ENCODE measurements around the gene PVALB. TPM values are rescaled to one million over a fixed set of nuclear protein-coding genes. Genes with fewer than 3 reads are reported as not detected.

The PVALB gene
- total RNA-seq, result not detected

DNA sequence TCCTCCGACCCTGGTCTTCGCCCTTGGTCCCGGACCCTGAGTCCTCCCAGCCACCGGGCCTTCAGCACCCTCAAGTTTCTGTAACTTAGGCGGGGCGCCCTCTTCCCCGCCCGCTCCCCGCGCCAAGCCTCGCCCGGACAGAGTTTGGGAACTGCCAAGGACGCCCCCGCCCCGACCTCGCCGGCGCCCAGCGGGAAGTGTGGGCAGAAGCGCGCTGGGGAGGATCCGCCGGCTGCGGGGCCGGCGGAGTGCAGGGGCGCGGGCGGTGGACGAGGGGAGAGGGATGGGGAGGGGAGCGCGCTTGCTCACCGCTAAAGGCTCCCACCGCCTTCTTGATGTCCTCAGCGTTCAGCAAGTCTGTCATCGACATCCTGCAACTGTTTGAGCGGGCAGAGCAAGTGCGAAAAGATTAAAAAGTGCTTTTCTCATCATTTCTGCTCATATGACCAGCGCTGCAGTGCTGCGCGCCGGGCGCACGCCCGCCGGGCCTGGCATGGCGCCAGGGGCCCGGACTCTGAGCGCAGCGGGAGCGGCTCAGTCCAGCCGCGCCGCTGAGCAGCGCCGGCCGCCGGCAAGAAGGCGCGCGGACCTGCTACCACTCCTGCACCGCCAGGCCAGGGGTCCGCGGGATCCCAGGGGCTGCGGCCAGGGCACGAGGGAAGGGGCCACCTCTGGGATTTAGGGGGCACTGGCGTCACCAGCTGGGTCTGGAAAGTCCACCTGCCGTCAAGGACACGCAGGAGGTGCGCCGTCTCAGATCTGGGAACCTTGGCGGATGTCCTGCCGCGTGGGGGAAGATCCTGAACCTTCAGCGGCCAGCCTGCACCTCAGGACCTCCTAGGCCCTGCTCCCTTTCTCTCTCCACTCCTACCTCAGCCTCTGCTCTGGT, at the start of gene PVALB:
TSS of gene PVALB (minus strand) at position 400 of the 889 bp plus-strand sequence. CDS start at position 370, 30 bp downstream.
- no peak within 1 kb of the TSS for H3K4me3 Mint-ChIP-seq
- no peak within 1 kb of the TSS for H3K27ac Mint-ChIP-seq
- peak; percentile 5 for DNase-seq
- no peaks in the 10 kb centered on the region for H3K36me3 Mint-ChIP-seq
- peaks cover 7% of the 10 kb centered on the region for H3K4me1 Mint-ChIP-seq
- H3K9me3 Mint-ChIP-seq, result no peaks in the 10 kb centered on the region
- H3K27me3 Mint-ChIP-seq, result peaks cover 68% of the 10 kb centered on the region

GRCh38 chr22:36865346-36865745, 48.5 kb upstream of the PVALB start:
- Mint-ChIP-seq H3K36me3 (no peaks in the 10 kb centered on the region), H3K4me1 (peaks cover 13% of the 10 kb centered on the region), H3K27ac (no peak overlapping the region), H3K27me3 (peaks cover 3% of the 10 kb centered on the region), H3K4me3 (no peak overlapping the region), H3K9me3 (no peaks in the 10 kb centered on the region)
- no peak for DNase-seq

- H3K36me3 Mint-ChIP-seq, result no peaks in the 10 kb centered on the region
- H3K9me3 Mint-ChIP-seq, result no peaks in the 10 kb centered on the region
- no peak overlapping the region for H3K27ac Mint-ChIP-seq
- peaks cover 16% of the 10 kb centered on the region for H3K4me1 Mint-ChIP-seq
- H3K4me3 Mint-ChIP-seq, result no peak overlapping the region
- peaks cover 3% of the 10 kb centered on the region for H3K27me3 Mint-ChIP-seq
- DNase-seq, result no peak
Measured at GRCh38 chr22:36864454-36865215, 47.8 kb upstream of the PVALB start.

DNA sequence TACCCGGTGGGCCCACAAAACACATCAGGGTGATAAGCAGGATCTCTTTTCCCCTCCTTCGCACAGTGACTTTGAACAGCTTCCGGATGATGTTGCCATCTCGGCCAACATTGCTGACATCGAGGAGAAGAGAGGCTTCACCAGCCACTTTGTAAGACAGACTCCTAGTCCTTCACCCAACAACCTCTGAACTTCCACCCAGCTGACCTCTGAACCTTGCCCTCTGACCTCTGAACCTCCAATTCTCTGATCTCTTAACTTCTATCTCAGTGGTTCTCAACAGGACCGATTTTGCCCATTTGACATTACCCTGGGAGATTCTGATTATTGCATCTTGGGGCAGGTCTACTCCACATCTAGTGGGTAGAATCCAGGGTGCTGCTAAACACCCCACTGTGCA, 47.1 kb upstream of the PVALB start:
- no peak overlapping the region for H3K27ac Mint-ChIP-seq
- no peaks in the 10 kb centered on the region for H3K9me3 Mint-ChIP-seq
- DNase-seq, result no peak
- no peaks in the 10 kb centered on the region for H3K36me3 Mint-ChIP-seq
- no peak overlapping the region for H3K4me3 Mint-ChIP-seq
- peaks cover 16% of the 10 kb centered on the region for H3K4me1 Mint-ChIP-seq
- peaks cover 3% of the 10 kb centered on the region for H3K27me3 Mint-ChIP-seq

- Mint-ChIP-seq H3K9me3 (no peaks in the 10 kb centered on the region), H3K36me3 (no peaks in the 10 kb centered on the region), H3K4me3 (no peak overlapping the region), H3K27ac (no peak overlapping the region), H3K27me3 (peaks cover 3% of the 10 kb centered on the region), H3K4me1 (peaks cover 16% of the 10 kb centered on the region)
- DNase-seq, result no peak
Measured at GRCh38 chr22:36863281-36863680, 46.4 kb upstream of the PVALB start.

- peak overlapping the region; percentile 9 for H3K27ac Mint-ChIP-seq
- H3K9me3 Mint-ChIP-seq, result no peaks in the 10 kb centered on the region
- no peak overlapping the region for H3K4me3 Mint-ChIP-seq
- no peaks in the 10 kb centered on the region for H3K27me3 Mint-ChIP-seq
- no peaks in the 10 kb centered on the region for H3K36me3 Mint-ChIP-seq
- H3K4me1 Mint-ChIP-seq, result peaks cover 16% of the 10 kb centered on the region
- no peak for DNase-seq
Measured at GRCh38 chr22:36862251-36863242, 45.7 kb upstream of the PVALB start.

DNA sequence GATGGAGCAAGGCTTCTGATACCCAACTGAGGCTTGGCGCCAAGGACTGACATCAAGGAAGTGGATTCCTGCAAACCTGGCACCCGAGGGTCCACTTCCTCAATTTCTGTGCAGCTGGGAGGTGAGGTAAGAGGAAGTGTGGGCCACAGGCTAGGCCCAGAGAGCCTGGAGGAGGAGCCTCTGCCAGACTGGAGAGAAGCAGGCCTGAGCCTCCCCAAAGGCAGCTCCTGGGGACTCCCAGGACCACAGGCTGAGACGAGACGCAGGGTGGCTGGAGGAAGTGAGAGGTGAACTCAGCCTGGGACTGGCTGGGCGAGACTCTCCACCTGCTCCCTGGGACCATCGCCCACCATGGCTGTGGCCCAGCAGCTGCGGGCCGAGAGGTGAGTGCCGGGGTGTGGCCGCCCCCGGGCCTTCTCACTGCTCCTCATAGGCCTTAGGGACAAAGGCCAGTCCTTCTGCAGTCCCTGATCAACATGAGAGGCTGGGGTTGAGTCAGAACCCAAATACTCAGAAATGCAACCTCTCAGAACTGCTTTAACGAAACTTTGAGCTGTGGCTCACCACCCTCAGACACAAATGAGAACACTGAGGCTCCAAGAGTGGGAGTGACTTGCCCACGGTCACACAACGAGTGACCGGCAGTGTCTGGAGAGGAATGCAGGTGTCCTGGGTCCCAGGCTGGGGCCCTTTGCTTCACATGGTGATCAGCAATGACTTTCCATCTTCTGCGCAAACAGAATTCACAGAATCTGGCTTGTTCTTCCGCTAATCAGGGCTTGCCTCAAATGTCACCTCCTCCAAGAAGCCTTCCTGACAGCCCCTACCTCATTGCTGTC, 44.2 kb upstream of the PVALB start, which contains the start of gene NCF4:
TSS of gene NCF4 (plus strand) at position 186 of the 839 bp plus-strand sequence. CDS start at position 352, 166 bp downstream.
- H3K27ac Mint-ChIP-seq, result peak within 1 kb of the TSS; percentile 91
- H3K9me3 Mint-ChIP-seq, result no peaks in the 10 kb centered on the region
- peak; percentile 54 for DNase-seq
- H3K36me3 Mint-ChIP-seq, result no peaks in the 10 kb centered on the region
- peaks cover 7% of the 10 kb centered on the region for H3K27me3 Mint-ChIP-seq
- peaks cover 20% of the 10 kb centered on the region for H3K4me1 Mint-ChIP-seq
- peak within 1 kb of the TSS; percentile 36 for H3K4me3 Mint-ChIP-seq

DNA sequence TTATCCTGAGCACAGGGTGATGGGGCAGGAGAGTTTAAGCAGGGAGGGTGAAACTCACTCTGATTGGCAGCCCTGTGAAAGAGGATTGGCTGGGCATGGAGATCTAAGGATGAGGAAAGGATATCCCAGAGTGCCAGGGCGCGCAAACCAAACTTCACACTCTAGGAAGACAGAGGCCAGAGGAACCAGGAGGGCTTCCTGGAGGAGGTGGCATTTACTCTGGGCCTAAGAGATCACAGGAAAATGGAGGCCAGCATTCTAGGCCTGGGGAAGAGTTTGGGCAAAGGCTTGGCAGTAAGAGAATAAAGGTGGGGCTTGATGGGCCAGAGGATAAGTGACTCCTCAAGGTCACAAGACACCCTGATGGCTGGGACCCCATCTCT, 43.6 kb upstream of the PVALB start:
- Mint-ChIP-seq H3K27me3 (peaks cover 7% of the 10 kb centered on the region), H3K4me1 (peaks cover 20% of the 10 kb centered on the region), H3K27ac (peak overlapping the region; percentile 91), H3K4me3 (peak overlapping the region; percentile 36), H3K36me3 (no peaks in the 10 kb centered on the region), H3K9me3 (no peaks in the 10 kb centered on the region)
- DNase-seq, result no peak

GRCh38 chr22:36860017-36860416, 43.2 kb upstream of the PVALB start:
- Mint-ChIP-seq H3K4me3 (no peak overlapping the region), H3K27ac (peak overlapping the region; percentile 91), H3K27me3 (peaks cover 7% of the 10 kb centered on the region), H3K9me3 (no peaks in the 10 kb centered on the region), H3K4me1 (peaks cover 18% of the 10 kb centered on the region), H3K36me3 (no peaks in the 10 kb centered on the region)
- no peak for DNase-seq

- Mint-ChIP-seq H3K36me3 (no peaks in the 10 kb centered on the region), H3K27ac (no peak overlapping the region), H3K4me1 (peaks cover 15% of the 10 kb centered on the region), H3K9me3 (no peaks in the 10 kb centered on the region), H3K4me3 (no peak overlapping the region), H3K27me3 (peaks cover 7% of the 10 kb centered on the region)
- DNase-seq, result no peak
Measured at GRCh38 chr22:36858966-36859365, 42.1 kb upstream of the PVALB start.

DNA sequence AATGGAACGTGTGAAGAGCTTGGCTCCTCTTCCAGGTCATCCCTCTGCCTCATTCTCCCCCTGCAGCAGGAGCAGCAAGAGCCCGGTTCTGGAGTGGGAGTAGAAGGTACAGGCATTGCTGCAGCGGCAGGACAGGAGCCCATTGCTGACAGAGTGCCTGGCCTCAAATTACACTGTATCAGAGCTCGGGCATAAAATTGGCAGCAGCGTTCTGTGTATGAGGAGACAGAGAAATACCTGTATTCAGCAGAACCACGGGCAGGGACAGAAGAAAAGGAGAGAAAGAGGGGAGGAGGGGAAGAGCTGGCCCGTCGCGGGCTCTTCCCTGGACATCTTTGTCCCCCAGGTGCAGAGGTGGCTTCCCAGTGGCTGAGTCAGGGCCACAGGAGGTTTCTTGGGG, 41.3 kb upstream of the PVALB start:
- peaks cover 7% of the 10 kb centered on the region for H3K27me3 Mint-ChIP-seq

DNA sequence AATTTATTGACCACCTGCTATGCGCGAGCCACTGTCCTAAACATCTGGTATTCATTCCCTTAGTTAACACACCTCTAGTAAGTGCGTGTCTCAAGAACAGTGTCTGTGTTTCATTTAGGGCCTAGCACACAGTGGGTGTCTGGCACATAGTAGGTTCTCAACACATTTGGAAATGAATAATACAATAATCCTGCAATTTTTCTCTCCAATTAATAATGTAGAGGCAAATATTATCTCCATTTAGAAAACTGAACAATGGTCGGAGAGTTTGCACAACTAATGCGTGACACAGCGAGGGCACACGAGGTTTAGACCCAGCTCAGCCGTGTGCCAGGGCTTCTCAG, 39.9 kb upstream of the PVALB start:
- no peak overlapping the region for H3K27ac Mint-ChIP-seq
- peaks cover 2% of the 10 kb centered on the region for H3K36me3 Mint-ChIP-seq
- peaks cover 3% of the 10 kb centered on the region for H3K9me3 Mint-ChIP-seq
- H3K4me1 Mint-ChIP-seq, result peaks cover 20% of the 10 kb centered on the region
- no peak overlapping the region for H3K4me3 Mint-ChIP-seq
- DNase-seq, result no peak
- peaks cover 7% of the 10 kb centered on the region for H3K27me3 Mint-ChIP-seq

More for the DNA sequence above, 41.3 kb upstream of the PVALB start:
- Mint-ChIP-seq H3K9me3 (no peaks in the 10 kb centered on the region), H3K27ac (no peak overlapping the region), H3K4me1 (peaks cover 20% of the 10 kb centered on the region), H3K4me3 (no peak overlapping the region), H3K36me3 (peaks cover 2% of the 10 kb centered on the region)
- DNase-seq, result no peak

- H3K4me1 Mint-ChIP-seq, result peaks cover 17% of the 10 kb centered on the region
- H3K36me3 Mint-ChIP-seq, result peaks cover 2% of the 10 kb centered on the region
- peak overlapping the region; percentile 14 for H3K4me3 Mint-ChIP-seq
- H3K27me3 Mint-ChIP-seq, result peaks cover 7% of the 10 kb centered on the region
- H3K27ac Mint-ChIP-seq, result peak overlapping the region; percentile 57
- peak; percentile 89 for DNase-seq
- peaks cover 3% of the 10 kb centered on the region for H3K9me3 Mint-ChIP-seq
Measured at GRCh38 chr22:36856121-36856791, 39.4 kb upstream of the PVALB start.
